Mammary epithelial cell (primary cell): Measurements from ENCODE around the gene PLXNA4.

Experiments used
- EZH2 ChIP-seq: IDR thresholded peaks from 2 replicates; pipeline ENCODE4 v1.6.1; 2012; ENCODE audit warnings: low read length, inconsistent platforms, borderline replicate concordance
- TF ChIP-seq, protein P1 (sequence below), 2 donors: IDR thresholded peaks in 1 of 2; conservative IDR thresholded peaks in 1 of 2; 2 replicates each; pipeline ENCODE4 v1.5.1; 2011 to 2012; ENCODE audit warnings: inconsistent platforms in 2 of 2, low read length in 2 of 2, mild to moderate bottlenecking in 2 of 2, control low read depth in 1 of 2, low read depth in 1 of 2; ENCODE audit not compliant: insufficient read depth in 1 of 2; ENCODE audit errors: extremely low read depth in 1 of 2

DNA sequence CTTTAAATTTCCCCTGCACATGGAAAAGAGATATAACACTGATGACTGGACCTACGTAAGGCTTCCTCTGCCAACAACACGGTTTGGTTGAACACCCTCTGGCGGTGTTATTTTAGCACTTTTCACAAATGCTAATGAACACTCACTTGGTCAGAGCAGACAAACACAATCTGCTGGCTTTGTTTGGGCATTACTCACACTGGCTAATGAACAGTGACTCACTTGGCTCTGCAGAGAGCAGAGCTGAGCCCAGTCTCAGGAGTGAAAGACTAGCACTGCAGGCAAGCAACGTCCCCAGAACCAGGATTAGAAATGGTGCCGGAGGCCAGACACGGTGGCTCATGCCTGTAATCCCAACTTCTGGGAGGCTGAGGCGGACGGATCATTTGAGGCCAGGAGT, 430.8 kb downstream of the PLXNA4 start:
- TF ChIP-seq, protein P1, sequence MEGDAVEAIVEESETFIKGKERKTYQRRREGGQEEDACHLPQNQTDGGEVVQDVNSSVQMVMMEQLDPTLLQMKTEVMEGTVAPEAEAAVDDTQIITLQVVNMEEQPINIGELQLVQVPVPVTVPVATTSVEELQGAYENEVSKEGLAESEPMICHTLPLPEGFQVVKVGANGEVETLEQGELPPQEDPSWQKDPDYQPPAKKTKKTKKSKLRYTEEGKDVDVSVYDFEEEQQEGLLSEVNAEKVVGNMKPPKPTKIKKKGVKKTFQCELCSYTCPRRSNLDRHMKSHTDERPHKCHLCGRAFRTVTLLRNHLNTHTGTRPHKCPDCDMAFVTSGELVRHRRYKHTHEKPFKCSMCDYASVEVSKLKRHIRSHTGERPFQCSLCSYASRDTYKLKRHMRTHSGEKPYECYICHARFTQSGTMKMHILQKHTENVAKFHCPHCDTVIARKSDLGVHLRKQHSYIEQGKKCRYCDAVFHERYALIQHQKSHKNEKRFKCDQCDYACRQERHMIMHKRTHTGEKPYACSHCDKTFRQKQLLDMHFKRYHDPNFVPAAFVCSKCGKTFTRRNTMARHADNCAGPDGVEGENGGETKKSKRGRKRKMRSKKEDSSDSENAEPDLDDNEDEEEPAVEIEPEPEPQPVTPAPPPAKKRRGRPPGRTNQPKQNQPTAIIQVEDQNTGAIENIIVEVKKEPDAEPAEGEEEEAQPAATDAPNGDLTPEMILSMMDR (conservative IDR thresholded peaks at IDR 0.05 in 1 of 2, IDR thresholded peaks at IDR 0.05 in 1 of 2; ENCODE audit: extremely low read depth in 1 of 2, insufficient read depth in 1 of 2, low read depth in 1 of 2, low read length in 2 of 2) = peak; percentile 27 to 53
- TF ChIP-seq EZH2 = no peak
